ENCODE results near the gene PLEKHG4B.
A peak's percentile ranks its signal among the peaks of the same experiment; 100 is the strongest.

The PLEKHG4B gene

DNA sequence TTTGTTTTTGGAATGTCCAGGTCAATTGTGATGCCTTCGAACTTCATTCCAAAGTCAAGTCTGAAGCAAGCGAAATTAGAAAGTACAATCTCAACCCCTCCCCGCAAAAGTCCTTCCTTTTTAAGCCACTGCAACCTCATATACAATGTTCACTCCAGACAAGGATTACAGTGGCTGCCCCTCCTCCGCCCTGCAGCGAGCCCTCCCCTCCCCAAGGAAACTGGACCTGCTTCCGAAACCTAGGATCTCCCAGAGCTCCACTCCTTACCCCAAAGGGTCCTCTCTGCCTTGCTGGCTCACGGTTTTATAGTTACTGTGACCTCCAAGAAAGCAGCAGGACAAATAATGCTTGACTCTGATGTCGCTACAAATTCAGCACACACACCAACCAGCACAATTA, 109.7 kb downstream of the PLEKHG4B start:
- H2BK15ac ChIP-seq (ENCODE audit: low read length): no peak overlapping the region
- H3K9me3 ChIP-seq (replicated peaks in 1 of 2; ENCODE audit: control insufficient read depth in 2 of 2, insufficient read depth in 1 of 2, low read depth in 1 of 2, low read length in 2 of 2): peaks cover 0 to 2% of the 10 kb centered on the region in 2 donors
- no peak overlapping the region for H3K14ac ChIP-seq (ENCODE audit: low read length)
- no peak overlapping the region for H3K4me3 ChIP-seq (ENCODE audit: low read length in 2 of 2)
- no peaks in the 10 kb centered on the region for H3K27me3 ChIP-seq (ENCODE audit: control insufficient read depth in 3 of 3, insufficient read depth in 3 of 3, low read depth in 1 of 3, low read length in 3 of 3)
- H2BK5ac ChIP-seq (ENCODE audit: low read length): no peak overlapping the region
- peaks cover 19 to 47% of the 10 kb centered on the region in 2 donors for H3K36me3 ChIP-seq (replicated peaks in 1 of 2; ENCODE audit: control insufficient read depth in 2 of 2, insufficient read depth in 2 of 2, low read length in 2 of 2)
- no peak overlapping the region for H3K18ac ChIP-seq (ENCODE audit: low read length)
- H4K91ac ChIP-seq (ENCODE audit: low read depth, low read length, poor library complexity): no peak overlapping the region
- no CpG with 5 or more reads among the region's 8 CpGs for WGBS, 2 donors (ENCODE audit: extremely low coverage in 2 of 2, insufficient read length in 2 of 2, insufficient replicate concordance in 1 of 2)
- no peak overlapping the region for H4K8ac ChIP-seq (ENCODE audit: low read depth, low read length)
- peaks cover 18% of the 10 kb centered on the region for H3K79me1 ChIP-seq (ENCODE audit: low read depth, low read length)
- H3K27ac ChIP-seq (replicated peaks; ENCODE audit: low read length): no peak overlapping the region
- H3K23ac ChIP-seq (ENCODE audit: low read depth, low read length, poor library complexity): no peak overlapping the region
- H3K4me1 ChIP-seq (ENCODE audit: control insufficient read depth in 2 of 2, insufficient read depth in 1 of 2, low read depth in 1 of 2, low read length in 2 of 2): peaks cover 2 to 8% of the 10 kb centered on the region in 2 donors
- H2BK120ac ChIP-seq (ENCODE audit: low read depth, low read length): no peak overlapping the region
- no peak overlapping the region for H3K4me2 ChIP-seq (ENCODE audit: insufficient read depth, low read length, poor library complexity, severe bottlenecking)
- no peak overlapping the region for H2BK12ac ChIP-seq (ENCODE audit: low read length)
- H2AK5ac ChIP-seq (ENCODE audit: low read depth, low read length): no peak overlapping the region
- H3K9ac ChIP-seq (ENCODE audit: low read depth, low read length, poor library complexity): no peak overlapping the region
- H3K4ac ChIP-seq (ENCODE audit: low read length): no peak overlapping the region
- no peak overlapping the region for H2AFZ ChIP-seq (ENCODE audit: low read length)
- DNase-seq (ENCODE audit: low spot score): no peak

DNA sequence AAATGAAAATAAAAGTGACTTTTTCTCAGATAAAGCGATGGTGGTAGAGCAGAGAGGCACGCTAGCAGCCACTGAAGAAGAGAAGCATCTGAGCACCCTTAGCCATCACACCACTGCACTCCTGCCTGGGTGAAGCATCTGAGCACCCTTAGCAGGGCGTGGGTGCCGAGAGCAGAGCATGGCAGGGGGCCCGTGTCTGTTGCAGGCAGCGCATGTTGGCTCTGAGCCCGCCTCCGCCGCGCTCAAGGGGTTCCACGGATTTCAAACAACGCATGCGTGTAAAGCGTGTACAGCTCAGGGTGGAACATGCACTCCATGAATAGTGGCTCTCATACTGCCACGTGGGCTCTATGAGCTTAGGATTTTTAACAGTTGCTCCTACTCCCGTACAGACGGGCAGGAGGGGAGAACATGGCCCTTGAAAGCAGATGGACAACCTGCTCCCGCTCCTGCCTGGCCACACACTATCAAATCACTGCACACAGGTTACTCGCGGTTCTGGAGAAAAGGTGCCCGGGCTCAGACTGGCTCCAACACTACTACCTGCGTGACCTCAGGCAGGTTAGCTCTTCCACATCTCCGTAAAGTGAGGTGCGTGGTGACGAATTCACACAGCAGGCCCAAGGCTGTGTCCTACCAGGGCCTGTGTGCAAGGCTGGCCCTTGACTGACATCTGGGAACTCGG, 111.4 kb downstream of the PLEKHG4B start:
- no peak overlapping the region for H2BK5ac ChIP-seq (ENCODE audit: low read length)
- H3K79me1 ChIP-seq (ENCODE audit: low read depth, low read length): peaks cover 19% of the 10 kb centered on the region
- H3K4me2 ChIP-seq (ENCODE audit: insufficient read depth, low read length, poor library complexity, severe bottlenecking): no peak overlapping the region
- peaks cover 19 to 60% of the 10 kb centered on the region in 2 donors for H3K36me3 ChIP-seq (replicated peaks in 1 of 2; ENCODE audit: control insufficient read depth in 2 of 2, insufficient read depth in 2 of 2, low read length in 2 of 2)
- peaks cover 0 to 2% of the 10 kb centered on the region in 2 donors for H3K9me3 ChIP-seq (replicated peaks in 1 of 2; ENCODE audit: control insufficient read depth in 2 of 2, insufficient read depth in 1 of 2, low read depth in 1 of 2, low read length in 2 of 2)
- no peak overlapping the region for H3K14ac ChIP-seq (ENCODE audit: low read length)
- no peaks in the 10 kb centered on the region for H3K27me3 ChIP-seq (ENCODE audit: control insufficient read depth in 3 of 3, insufficient read depth in 3 of 3, low read depth in 1 of 3, low read length in 3 of 3)
- H4K8ac ChIP-seq (ENCODE audit: low read depth, low read length): no peak overlapping the region
- H3K4ac ChIP-seq (ENCODE audit: low read length): no peak overlapping the region
- no peak overlapping the region for H2BK15ac ChIP-seq (ENCODE audit: low read length)
- no peak overlapping the region for H2AFZ ChIP-seq (ENCODE audit: low read length)
- H2AK5ac ChIP-seq (ENCODE audit: low read depth, low read length): no peak overlapping the region
- no CpG with 5 or more reads among the region's 26 CpGs for WGBS, 2 donors (ENCODE audit: extremely low coverage in 2 of 2, insufficient read length in 2 of 2, insufficient replicate concordance in 1 of 2)
- H4K91ac ChIP-seq (ENCODE audit: low read depth, low read length, poor library complexity): no peak overlapping the region
- H3K9ac ChIP-seq (ENCODE audit: low read depth, low read length, poor library complexity): no peak overlapping the region
- H2BK120ac ChIP-seq (ENCODE audit: low read depth, low read length): no peak overlapping the region
- no peak overlapping the region for H3K18ac ChIP-seq (ENCODE audit: low read length)
- H3K4me1 ChIP-seq (ENCODE audit: control insufficient read depth in 2 of 2, insufficient read depth in 1 of 2, low read depth in 1 of 2, low read length in 2 of 2): peaks cover 2 to 7% of the 10 kb centered on the region in 2 donors
- no peak overlapping the region for H2BK12ac ChIP-seq (ENCODE audit: low read length)
- no peak overlapping the region for H3K4me3 ChIP-seq (ENCODE audit: low read length in 2 of 2)
- no peak overlapping the region for H3K27ac ChIP-seq (replicated peaks; ENCODE audit: low read length)
- DNase-seq (ENCODE audit: low spot score): no peak
- H3K23ac ChIP-seq (ENCODE audit: low read depth, low read length, poor library complexity): peak overlapping the region; percentile 66

GRCh38 chr5:204001-204400, 112.0 kb downstream of the PLEKHG4B start:
- Histone ChIP-seq H3K4ac (ENCODE audit: low read length) (no peak overlapping the region), H3K4me3 (ENCODE audit: low read length in 2 of 2) (no peak overlapping the region), H3K27ac (replicated peaks; ENCODE audit: low read length) (no peak overlapping the region), H2BK120ac (ENCODE audit: low read depth, low read length) (no peak overlapping the region), H2BK12ac (ENCODE audit: low read length) (no peak overlapping the region), H3K36me3 (replicated peaks in 1 of 2; ENCODE audit: control insufficient read depth in 2 of 2, insufficient read depth in 2 of 2, low read length in 2 of 2) (peaks cover 19 to 60% of the 10 kb centered on the region in 2 donors), H2BK15ac (ENCODE audit: low read length) (no peak overlapping the region), H2AFZ (ENCODE audit: low read length) (no peak overlapping the region), H4K91ac (ENCODE audit: low read depth, low read length, poor library complexity) (no peak overlapping the region), H3K4me2 (ENCODE audit: insufficient read depth, low read length, poor library complexity, severe bottlenecking) (no peak overlapping the region), H3K27me3 (ENCODE audit: control insufficient read depth in 3 of 3, insufficient read depth in 3 of 3, low read depth in 1 of 3, low read length in 3 of 3) (no peaks in the 10 kb centered on the region), H2BK5ac (ENCODE audit: low read length) (no peak overlapping the region), H3K23ac (ENCODE audit: low read depth, low read length, poor library complexity) (no peak overlapping the region), H3K79me1 (ENCODE audit: low read depth, low read length) (peaks cover 19% of the 10 kb centered on the region), H3K4me1 (ENCODE audit: control insufficient read depth in 2 of 2, insufficient read depth in 1 of 2, low read depth in 1 of 2, low read length in 2 of 2) (peaks cover 2 to 7% of the 10 kb centered on the region in 2 donors), H3K18ac (ENCODE audit: low read length) (no peak overlapping the region), H3K9me3 (replicated peaks in 1 of 2; ENCODE audit: control insufficient read depth in 2 of 2, insufficient read depth in 1 of 2, low read depth in 1 of 2, low read length in 2 of 2) (peaks cover 0 to 2% of the 10 kb centered on the region in 2 donors), H3K14ac (ENCODE audit: low read length) (no peak overlapping the region), H3K9ac (ENCODE audit: low read depth, low read length, poor library complexity) (no peak overlapping the region), H4K8ac (ENCODE audit: low read depth, low read length) (no peak overlapping the region), H2AK5ac (ENCODE audit: low read depth, low read length) (no peak overlapping the region)
- DNase-seq (ENCODE audit: low spot score): no peak
- WGBS, 2 donors (ENCODE audit: extremely low coverage in 2 of 2, insufficient read length in 2 of 2, insufficient replicate concordance in 1 of 2): no CpG with 5 or more reads among the region's 6 CpGs

GRCh38 chr5:204462-204861, 112.5 kb downstream of the PLEKHG4B start:
- H3K4me3 ChIP-seq (ENCODE audit: low read length in 2 of 2): no peak overlapping the region
- no peak overlapping the region for H2BK15ac ChIP-seq (ENCODE audit: low read length)
- no peak for DNase-seq (ENCODE audit: low spot score)
- H2BK12ac ChIP-seq (ENCODE audit: low read length): no peak overlapping the region
- peaks cover 2 to 7% of the 10 kb centered on the region in 2 donors for H3K4me1 ChIP-seq (ENCODE audit: control insufficient read depth in 2 of 2, insufficient read depth in 1 of 2, low read depth in 1 of 2, low read length in 2 of 2)
- peaks cover 19% of the 10 kb centered on the region for H3K79me1 ChIP-seq (ENCODE audit: low read depth, low read length)
- no peak overlapping the region for H2BK5ac ChIP-seq (ENCODE audit: low read length)
- no peak overlapping the region for H3K9ac ChIP-seq (ENCODE audit: low read depth, low read length, poor library complexity)
- H3K18ac ChIP-seq (ENCODE audit: low read length): no peak overlapping the region
- no peak overlapping the region for H3K14ac ChIP-seq (ENCODE audit: low read length)
- no peak overlapping the region for H2BK120ac ChIP-seq (ENCODE audit: low read depth, low read length)
- H3K9me3 ChIP-seq (replicated peaks in 1 of 2; ENCODE audit: control insufficient read depth in 2 of 2, insufficient read depth in 1 of 2, low read depth in 1 of 2, low read length in 2 of 2): peaks cover 0 to 2% of the 10 kb centered on the region in 2 donors
- no peak overlapping the region for H2AK5ac ChIP-seq (ENCODE audit: low read depth, low read length)
- no peak overlapping the region for H3K23ac ChIP-seq (ENCODE audit: low read depth, low read length, poor library complexity)
- peaks cover 19 to 60% of the 10 kb centered on the region in 2 donors for H3K36me3 ChIP-seq (replicated peaks in 1 of 2; ENCODE audit: control insufficient read depth in 2 of 2, insufficient read depth in 2 of 2, low read length in 2 of 2)
- no peak overlapping the region for H3K4ac ChIP-seq (ENCODE audit: low read length)
- H3K27ac ChIP-seq (replicated peaks; ENCODE audit: low read length): no peak overlapping the region
- no peak overlapping the region for H3K4me2 ChIP-seq (ENCODE audit: insufficient read depth, low read length, poor library complexity, severe bottlenecking)
- no peak overlapping the region for H2AFZ ChIP-seq (ENCODE audit: low read length)
- H3K27me3 ChIP-seq (ENCODE audit: control insufficient read depth in 3 of 3, insufficient read depth in 3 of 3, low read depth in 1 of 3, low read length in 3 of 3): no peaks in the 10 kb centered on the region
- H4K8ac ChIP-seq (ENCODE audit: low read depth, low read length): no peak overlapping the region
- no peak overlapping the region for H4K91ac ChIP-seq (ENCODE audit: low read depth, low read length, poor library complexity)

All from neuronal stem cell (in vitro differentiated cells).